HG03342 (cell line): ENCODE results near the gene FASTKD1.
"Not testable (repeated sequence)": the region's sequence is repeated elsewhere in the genome, so short reads cannot be mapped to it uniquely, and the experiment has no call there.

Experiments used
- ATAC-seq: cut with Tn5 transposase; IDR thresholded peaks from one replicate; pipeline ENCODE4 v1.9.1; 2021; ENCODE audit warnings: mild to moderate bottlenecking, moderate library complexity; ENCODE audit not compliant: unreplicated experiment

FASTKD1 gene

DNA sequence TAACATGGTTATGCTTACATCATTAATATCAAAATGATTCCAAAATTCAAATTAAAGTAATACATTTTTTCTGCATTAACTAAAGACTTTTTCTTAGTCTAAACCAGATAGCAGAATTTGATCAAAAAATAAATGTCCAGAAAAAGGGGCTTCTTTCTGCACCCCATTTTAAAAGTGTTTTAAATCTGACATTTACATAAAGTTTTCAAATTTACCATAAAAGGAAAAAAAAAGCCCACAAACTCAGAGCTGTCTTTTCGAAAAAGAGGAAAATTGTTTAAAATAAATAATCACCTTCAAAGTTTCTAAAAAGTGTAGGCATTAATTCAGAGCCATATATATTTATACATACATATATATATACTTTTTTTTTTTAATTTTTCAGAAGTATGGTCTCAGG, 1.5 kb downstream of the FASTKD1 start:
- no peak for ATAC-seq

DNA sequence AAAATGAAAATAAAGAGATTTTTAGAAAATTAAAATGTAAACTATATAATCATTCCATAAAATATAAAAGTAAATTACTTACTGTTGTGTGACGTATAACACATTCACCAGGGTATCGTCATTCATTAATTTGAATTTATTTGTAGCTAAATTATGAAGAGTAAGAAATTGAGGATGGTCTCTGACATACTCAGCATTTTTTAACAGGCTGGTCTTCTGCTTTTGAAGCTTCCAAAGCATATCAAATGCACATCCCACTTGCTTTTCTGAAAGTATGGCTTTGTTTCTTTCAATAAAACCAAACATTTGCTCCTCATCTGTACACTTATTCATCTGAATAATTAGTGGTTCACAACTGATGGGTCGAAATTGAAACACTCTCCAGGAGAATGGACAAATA, 2.1 kb downstream of the FASTKD1 start:
- no peak for ATAC-seq

DNA sequence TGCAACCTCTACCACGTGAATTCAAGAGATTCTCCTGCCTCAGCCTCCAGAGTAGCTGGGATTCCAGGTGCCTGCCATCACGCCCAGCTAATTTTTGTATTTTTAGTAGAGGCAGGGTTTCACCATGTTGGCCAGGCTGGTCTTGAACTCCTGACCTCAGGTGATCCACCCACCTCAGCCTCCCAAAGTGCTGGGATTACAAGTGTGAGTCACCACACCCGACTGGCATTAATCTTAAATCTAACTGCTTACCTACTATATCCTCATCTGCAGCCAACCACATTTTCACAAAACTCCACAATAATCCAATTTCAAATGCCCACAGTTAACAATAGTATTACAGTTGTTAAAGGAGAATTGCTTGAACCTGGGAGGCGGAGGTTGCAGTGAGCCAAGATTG, 2.9 kb downstream of the FASTKD1 start:
- not testable (repeated sequence) for ATAC-seq

DNA sequence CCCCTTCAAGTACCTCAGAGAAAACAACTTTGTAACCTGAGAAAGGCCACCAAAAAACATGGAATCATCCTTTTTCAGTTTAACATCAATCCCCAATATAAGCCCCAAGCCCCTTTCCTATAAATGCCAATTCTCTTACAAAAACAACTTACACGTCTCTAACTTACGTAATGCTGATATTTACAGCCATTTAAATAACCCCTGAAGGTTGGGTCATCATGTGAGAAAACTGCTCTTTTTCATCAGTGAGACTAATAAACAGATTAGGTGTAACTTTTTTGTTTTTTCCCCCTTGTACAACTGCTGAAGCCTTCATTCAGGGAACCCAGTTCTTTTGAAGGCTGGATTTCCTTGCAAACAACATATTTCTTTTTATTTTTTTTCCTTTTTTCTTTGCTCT, 3.7 kb downstream of the FASTKD1 start:
- ATAC-seq = no peak

DNA sequence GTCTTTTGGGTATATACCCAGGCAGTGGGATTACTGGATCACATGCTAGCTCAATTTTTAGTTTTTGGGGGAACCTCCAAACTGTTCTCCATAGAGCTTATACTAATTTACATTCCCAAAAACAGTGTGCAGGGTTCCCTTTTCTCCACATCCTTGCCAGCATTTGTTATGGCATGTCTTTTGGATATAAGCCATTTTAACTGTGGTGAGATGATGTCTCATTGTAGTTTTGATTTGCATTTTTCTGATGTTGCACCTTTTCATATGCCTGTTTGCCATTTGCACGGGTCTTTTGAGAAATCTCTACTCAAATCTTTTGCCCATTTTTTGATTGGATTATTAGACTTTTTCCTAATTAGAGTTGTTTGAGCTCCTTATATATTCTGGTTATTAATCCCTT, 8.0 kb downstream of the FASTKD1 start:
- ATAC-seq = no peak

DNA sequence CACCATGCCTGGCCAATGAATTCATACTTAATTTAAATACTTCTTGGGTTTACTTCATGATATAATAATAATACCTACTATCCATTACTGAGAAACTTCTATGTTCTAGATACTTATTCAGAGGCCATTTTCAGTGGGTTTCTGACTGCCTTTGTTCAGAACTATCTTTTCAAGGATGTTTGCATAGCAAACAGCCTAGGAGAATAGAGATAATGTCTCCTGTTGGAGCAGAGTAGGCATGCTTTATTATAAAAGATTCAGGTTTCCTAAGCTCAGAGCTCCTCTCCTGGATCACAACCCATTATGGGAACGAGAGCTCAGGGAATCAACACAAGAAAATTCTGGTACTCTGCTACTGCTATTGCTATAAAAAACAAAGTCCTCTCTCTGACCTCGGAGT, 11.1 kb downstream of the FASTKD1 start:
- no peak for ATAC-seq

DNA sequence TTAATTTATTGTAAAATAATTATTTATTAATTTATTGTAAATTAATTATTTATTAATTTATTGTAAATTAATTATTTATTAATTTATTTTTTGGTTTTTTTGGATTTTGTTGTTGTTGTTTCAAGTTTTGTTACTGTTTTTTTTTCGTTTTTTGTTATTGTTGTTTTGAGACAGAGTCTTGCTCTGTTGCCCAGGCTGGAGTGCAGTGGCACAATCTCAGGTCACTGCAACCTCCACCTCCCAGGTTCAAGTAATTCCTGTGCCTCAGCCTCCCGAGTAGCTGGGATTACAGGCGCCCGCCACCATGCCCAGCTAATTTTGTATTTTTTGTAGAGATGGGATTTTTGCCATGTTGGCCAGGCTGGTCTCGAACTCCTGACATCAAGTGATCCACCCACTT, 11.6 kb downstream of the FASTKD1 start:
- ATAC-seq = not testable (repeated sequence)

DNA sequence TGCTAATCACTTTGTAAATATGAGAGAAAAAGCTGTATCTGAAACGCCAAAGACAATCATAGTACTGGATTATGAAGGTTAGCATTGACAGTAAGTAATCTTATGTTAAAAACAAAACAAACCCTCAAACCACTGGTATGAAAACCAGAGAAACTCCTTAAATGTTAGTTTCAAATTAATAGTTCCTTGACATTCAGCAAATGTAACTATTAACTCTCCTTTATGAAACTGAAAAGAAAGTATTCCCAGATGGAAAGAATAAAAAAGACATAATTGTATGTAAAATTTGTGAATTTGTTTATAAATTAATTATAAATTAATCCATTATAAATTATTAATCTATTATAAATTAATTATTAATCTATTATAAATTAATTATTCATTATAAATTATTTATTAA, 12.3 kb downstream of the FASTKD1 start:
- no peak for ATAC-seq

DNA sequence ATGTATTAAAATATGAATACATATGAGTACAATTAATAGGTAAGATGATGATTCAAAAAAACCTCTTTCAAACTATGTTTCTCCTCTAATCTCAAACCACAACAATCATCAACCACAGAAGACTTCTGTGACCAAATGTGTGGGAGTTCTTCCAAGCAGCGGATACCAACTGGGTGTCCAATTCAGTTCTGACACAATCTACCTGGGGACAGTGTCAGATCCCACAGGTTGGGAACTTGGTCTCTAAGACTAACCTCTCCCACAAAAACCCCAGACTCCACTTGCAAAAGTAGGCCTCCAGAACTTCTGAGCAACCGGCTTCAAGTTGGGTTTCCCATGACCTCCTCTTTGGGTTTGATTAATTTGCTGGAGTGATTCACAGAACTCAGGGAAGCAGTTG, 26.9 kb downstream of the FASTKD1 start:
- no peak for ATAC-seq

DNA sequence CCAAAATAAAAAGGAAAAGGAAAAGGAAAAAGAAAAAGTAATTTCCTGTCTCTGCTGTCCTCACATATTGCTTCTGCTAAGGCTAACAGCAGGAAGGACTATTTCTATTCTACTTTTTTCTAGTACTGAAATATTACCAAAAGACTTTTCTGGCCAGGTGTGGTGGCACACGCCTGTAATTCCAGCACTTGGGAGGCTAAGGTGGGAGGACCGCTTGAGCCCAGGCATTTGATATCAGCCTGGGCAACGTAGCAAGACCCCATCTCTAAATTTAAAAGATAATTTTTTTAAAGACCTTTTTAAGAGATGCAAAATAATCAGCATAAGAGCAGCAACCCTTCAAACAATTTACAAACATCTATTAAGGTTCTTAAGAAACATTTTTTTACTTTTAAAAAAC, 31.2 kb downstream of the FASTKD1 start:
- ATAC-seq = no peak

DNA sequence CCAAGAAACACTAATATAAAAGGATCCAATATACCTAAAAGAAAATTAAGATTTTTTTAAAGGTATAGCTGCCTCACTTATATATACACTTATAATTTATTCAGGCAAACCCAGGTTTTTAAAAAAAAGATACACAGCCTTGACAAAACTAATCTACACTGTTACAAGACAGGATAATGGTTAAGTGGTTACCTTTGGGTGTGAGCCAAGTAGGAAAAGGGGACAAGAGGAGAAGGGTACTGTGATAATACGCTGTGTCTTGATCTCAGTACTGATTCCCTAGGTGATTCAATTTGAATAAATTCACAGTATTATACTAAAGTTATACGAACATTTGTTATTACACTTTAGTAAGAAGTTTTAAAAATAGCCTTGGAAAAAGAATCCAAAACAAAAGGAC, 33.5 kb downstream of the FASTKD1 start:
- ATAC-seq = no peak

DNA sequence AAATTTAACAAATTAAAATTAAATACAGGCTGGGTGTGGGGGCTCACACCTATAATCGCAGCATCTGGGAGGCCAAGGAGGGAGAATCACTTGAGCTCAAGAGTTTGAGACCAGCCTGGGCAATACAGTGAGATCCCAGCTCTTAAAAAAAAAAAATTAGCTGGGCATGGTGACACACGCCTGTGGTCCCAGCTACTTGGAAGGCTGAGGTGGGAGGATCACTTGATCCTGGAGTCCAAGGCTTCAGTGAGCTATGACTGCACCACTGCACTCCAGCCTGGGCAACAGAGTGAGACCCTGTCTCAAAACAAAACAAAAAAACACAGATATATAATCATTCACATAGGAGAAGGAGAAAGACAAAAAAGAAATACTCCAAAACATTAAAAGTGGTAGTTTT, 34.2 kb downstream of the FASTKD1 start:
- not testable (repeated sequence) for ATAC-seq

DNA sequence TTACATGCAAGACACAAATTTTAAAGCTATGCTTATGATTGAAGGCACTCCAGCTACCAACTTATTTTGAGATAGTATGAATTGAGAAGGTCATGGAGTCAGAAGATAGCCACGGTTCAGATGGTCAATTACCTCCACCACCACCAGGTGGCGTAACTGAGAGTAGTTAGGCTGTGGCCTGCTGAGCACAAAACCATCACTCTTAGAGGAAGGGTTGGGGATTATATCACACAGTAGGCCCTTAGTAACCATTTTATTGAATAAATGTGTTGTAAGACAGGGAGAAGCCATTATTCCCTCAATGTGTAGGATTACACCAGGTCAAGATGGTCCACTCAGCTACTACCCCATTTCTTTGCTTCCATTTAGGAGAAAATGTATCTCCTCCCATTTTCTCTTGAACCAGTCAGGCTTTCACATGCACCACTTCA, 45.4 kb downstream of the FASTKD1 start:
- ATAC-seq = peak; percentile 93

DNA sequence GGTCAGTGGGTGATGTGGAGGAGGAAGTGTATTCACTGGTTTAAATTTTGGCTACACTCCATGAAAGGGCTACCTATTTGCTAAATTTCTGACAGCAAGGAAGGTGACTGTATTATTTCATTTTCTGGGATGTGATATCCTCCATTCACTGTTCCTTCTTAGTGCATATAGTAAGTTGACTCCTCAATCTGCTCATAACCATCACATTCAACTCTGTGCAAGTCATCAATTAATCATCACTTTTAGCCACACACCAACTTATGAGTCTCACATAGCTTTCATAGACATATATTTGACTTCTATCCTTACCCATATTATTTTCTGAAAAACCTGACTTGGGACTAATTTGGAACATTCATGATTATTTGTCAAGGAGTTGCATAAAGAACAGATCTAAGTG, 47.2 kb downstream of the FASTKD1 start:
- no peak for ATAC-seq

DNA sequence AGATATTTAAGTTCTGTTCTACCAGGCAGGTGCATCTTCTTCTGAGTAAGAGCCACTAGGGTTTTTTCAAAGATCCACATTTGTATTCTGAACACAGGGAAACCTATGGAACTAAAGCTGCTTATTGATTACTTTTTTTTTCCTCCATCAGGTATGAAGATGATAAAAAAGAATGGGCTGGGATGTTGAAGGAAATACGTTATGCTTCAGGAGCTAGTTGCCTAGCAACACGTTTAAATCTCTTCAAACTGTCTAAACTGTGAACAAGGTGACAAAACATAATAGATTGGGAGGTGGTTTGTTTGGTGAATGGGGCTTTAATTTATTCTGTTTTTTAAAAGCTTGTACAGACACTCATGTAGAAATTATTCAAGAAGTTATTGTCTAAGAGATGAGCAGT, 48.2 kb downstream of the FASTKD1 start:
- no peak for ATAC-seq

DNA sequence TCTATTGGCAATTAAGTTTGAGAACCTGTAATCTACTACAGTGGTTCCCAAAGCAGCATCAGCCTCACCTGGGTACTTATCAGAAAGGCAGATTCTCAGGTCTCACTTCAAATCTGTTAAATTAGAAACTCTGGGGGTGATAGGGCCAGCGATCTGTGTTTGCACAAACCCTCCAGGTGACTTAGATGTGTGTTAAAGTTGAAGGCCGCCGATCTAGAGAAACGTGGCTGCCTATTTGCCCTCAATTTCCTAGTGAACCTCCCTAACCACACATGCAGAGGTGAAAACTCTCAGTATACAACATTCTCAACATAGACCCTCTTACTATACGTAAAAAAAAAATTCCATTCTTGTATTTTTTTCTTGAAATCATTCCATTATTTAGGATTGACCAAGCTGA, 50.0 kb downstream of the FASTKD1 start:
- no peak for ATAC-seq

DNA sequence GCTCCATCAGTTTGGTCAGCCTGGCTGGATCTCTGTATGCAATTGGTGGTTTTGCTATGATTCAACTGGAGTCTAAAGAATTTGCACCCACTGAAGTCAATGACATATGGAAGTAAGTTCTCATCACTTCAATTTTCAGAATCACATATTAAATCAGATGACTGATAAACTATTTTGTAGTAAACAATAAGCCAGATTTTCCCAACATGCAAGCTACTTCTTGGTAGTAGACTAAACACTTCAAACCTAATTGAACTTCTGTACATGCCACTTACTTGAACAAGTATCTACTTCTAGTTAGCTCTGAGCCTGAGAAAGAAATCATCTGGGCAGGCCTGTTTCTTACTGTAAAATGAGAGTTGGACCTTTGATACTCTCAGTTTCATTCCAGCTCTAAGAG, 52.8 kb downstream of the FASTKD1 start:
- no peak for ATAC-seq

DNA sequence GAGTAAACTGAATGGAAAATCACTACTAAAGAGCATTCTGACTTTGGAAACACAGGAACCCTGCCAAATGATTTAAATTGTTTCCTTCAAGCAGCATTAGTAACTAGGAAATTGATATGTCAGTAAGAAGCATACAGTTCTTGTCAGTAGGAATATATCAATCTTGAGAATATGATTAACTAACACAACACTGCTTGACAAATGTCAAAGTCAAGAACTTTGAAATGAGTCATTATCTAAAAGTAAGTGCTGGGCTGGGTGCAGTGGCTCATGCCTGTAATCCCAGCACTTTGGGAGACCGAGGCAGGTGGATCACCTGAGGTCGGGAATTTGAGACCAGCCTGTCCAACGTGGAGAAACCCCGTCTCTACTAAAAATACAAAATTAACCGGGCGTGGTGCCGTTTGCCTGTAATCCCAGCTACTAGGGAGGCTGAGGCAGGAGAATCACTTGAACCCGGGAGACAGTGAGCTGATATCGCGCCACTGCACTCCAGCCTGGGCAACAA, 57.1 kb downstream of the FASTKD1 start:
- not testable (repeated sequence) for ATAC-seq

DNA sequence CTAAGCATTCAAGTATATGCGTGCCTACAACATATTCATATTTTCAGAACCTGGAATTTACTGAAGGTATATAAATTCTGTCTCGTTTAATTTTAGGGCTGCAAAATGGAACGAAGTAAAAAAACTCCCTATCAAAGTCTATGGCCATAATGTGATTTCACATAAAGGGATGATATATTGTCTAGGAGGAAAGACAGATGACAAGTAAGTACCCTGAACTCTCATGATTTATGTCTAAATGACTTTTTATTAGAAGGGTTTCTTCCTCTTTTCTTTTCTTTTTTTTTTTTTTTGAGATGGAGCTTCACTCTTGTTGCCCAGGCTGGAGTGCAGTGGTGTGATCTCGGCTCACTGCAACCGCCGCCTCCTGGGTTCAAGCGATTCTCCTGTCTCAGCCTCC, 58.9 kb downstream of the FASTKD1 start:
- ATAC-seq = not testable (repeated sequence)

DNA sequence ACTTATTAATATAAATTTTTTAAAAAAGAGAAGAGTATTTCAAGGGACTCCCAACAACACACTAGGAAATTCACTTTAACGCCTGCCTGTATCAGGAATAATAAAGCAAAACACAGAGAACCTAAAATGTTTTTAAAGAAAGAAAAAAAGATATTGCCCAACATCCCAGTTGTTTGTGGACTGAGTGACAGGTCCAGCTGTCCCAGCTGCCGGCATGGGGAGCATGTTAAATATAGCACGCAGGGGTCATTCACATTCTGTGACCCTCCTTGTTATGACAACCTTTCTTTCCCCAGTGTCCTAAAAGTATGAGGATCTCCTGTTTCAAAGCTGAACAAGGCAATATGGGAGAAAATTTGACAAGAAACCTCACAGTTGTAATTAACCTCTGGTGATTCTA, 59.7 kb downstream of the FASTKD1 start:
- ATAC-seq = no peak

DNA sequence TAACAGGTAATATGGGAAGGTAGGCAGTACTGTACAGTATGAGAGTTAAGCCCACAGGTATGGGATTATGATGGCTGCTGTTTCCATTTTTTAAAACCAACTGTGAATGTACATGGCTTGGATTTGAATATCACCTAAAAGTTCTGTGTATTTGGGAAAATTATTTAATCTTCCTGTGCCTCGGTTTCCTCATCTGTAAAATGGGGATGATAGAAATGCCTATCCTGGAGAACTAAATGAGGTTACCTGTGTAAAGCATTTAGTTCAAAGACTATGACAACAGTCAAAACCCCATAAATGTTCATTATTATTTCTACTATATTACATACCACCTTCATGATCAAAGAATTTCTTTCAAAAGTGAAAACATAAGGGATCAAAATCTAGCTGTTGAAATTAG, 60.6 kb downstream of the FASTKD1 start:
- no peak for ATAC-seq

DNA sequence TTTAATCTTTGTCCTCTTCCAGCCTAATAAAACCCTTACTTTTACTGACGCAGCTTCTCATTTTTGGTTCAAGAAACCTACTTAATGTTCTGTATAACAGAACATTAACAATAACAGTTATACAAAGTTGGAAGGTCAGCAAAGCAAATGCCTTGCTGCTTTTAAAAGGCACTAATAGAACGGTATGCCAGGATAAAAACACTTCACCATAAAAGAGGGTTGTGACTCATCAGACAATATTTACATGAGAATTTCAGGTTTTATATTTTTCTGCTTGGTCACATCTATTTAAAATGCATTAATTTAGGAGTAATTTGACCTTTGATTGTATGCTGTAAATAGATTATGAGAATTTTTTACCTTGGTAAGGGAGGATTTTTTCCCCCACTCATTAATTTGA, 61.1 kb downstream of the FASTKD1 start:
- ATAC-seq = no peak

DNA sequence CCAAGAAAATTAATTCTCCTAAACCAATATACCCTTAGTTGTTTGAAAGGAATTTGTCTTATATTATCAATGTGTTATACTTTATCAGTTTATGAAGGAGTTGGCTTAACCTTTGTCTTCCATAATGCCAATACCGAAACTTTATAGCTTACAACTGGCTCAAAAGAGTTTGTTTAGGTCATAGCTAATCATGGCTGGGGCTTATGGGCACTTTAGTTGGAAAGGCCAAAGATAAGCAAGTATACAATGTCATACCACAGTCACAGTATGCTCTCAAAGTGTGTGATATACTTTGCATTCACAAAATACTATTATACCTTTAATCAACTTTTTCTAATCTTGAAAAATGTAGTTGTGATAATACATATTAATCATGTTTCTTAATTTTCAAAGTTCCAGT, 61.8 kb downstream of the FASTKD1 start:
- ATAC-seq = no peak

DNA sequence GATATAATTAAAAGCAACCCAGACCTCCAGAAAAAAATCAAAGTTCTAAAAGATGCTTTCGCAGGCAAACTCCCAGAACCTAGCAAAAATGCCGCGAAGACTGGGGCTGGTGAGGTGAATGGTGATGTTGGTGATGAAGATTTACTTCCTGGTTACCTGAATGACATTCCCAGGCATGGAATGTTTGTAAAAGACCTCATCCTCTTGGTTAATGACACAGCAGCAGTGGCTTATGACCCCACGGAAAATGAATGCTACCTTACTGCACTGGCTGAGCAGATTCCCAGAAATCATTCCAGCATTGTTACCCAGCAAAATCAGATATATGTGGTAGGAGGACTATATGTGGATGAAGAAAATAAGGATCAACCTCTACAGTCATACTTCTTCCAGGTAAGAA, 63.2 kb downstream of the FASTKD1 start:
- ATAC-seq = no peak
